ENCODE measurements around the gene LMX1B.

Gene LMX1B

DNA sequence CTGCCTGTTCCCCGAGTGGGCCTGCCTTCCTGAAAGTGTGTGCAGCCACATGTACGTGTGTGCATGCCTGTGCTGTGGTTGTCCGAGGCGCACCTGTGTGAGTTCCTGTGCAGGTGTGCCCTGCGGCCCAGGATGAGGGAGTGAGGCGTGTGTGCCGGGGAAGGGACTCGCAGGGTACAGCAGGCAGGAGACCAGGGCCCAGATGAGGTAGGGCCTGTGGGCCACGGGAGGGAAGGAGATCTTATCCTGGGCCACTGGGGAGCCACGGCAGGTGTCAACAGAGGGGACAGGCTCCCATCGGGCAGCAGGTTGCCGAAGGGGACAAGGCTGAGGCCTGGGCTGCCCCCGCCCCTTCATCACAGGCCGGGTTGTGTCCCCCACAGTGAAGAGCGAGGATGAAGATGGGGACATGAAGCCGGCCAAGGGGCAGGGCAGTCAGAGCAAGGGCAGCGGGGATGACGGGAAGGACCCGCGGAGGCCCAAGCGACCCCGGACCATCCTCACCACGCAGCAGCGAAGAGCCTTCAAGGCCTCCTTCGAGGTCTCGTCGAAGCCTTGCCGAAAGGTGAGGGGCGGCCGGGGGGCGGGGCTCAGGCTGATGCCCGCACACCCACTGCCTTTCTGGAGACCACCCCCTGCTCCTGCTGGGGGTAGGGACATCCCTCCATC lies 79.2 kb downstream of the LMX1B start (continued):
- TF ChIP-seq, protein P1, sequence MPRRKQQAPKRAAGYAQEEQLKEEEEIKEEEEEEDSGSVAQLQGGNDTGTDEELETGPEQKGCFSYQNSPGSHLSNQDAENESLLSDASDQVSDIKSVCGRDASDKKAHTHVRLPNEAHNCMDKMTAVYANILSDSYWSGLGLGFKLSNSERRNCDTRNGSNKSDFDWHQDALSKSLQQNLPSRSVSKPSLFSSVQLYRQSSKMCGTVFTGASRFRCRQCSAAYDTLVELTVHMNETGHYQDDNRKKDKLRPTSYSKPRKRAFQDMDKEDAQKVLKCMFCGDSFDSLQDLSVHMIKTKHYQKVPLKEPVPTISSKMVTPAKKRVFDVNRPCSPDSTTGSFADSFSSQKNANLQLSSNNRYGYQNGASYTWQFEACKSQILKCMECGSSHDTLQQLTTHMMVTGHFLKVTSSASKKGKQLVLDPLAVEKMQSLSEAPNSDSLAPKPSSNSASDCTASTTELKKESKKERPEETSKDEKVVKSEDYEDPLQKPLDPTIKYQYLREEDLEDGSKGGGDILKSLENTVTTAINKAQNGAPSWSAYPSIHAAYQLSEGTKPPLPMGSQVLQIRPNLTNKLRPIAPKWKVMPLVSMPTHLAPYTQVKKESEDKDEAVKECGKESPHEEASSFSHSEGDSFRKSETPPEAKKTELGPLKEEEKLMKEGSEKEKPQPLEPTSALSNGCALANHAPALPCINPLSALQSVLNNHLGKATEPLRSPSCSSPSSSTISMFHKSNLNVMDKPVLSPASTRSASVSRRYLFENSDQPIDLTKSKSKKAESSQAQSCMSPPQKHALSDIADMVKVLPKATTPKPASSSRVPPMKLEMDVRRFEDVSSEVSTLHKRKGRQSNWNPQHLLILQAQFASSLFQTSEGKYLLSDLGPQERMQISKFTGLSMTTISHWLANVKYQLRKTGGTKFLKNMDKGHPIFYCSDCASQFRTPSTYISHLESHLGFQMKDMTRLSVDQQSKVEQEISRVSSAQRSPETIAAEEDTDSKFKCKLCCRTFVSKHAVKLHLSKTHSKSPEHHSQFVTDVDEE (CRISPR knock-in tag; IDR thresholded peaks at IDR 0.05): no peak

DNA sequence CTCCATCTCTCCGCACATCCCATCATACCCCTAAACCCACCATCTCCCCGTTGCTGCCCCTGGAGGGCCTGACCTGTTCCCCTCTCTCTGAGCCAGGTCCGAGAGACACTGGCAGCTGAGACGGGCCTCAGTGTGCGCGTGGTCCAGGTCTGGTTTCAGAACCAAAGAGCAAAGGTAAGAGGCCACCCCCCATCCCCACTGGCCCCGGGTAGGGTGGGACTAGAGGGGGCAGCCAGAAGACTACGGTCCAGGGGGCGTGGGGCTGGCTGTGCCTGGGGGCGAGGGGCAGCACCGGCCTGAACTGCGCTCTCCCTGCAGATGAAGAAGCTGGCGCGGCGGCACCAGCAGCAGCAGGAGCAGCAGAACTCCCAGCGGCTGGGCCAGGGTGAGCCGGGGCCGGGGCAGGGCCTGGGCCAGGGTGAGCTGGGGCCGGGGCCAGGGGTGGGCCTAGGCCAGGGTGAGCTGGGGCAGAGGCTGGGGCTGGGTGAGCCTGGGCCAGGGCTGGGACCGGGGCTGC lies 79.8 kb downstream of the LMX1B start:
- TF ChIP-seq, protein P2, sequence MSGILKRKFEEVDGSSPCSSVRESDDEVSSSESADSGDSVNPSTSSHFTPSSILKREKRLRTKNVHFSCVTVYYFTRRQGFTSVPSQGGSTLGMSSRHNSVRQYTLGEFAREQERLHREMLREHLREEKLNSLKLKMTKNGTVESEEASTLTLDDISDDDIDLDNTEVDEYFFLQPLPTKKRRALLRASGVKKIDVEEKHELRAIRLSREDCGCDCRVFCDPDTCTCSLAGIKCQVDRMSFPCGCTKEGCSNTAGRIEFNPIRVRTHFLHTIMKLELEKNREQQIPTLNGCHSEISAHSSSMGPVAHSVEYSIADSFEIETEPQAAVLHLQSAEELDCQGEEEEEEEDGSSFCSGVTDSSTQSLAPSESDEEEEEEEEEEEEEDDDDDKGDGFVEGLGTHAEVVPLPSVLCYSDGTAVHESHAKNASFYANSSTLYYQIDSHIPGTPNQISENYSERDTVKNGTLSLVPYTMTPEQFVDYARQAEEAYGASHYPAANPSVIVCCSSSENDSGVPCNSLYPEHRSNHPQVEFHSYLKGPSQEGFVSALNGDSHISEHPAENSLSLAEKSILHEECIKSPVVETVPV (CRISPR knock-in tag; IDR thresholded peaks at IDR 0.05): no peak
- TF ChIP-seq CSDC2 (CRISPR knock-in tag; IDR thresholded peaks at IDR 0.05) (no peak), BACH2 (CRISPR knock-in tag; IDR thresholded peaks at IDR 0.05; ENCODE audit: borderline replicate concordance) (no peak), ZFP3 (CRISPR knock-in tag; IDR thresholded peaks at IDR 0.05) (no peak), ZNF70 (CRISPR knock-in tag; IDR thresholded peaks at IDR 0.05) (no peak), OSR1 (CRISPR knock-in tag; IDR thresholded peaks at IDR 0.05) (no peak), ESRRG (CRISPR knock-in tag; IDR thresholded peaks at IDR 0.05) (no peak), ARNTL (CRISPR knock-in tag; IDR thresholded peaks at IDR 0.05; ENCODE audit: borderline replicate concordance, low read depth) (no peak), PPARA (CRISPR knock-in tag; IDR thresholded peaks at IDR 0.05; ENCODE audit: borderline replicate concordance) (no peak), TCF4 (CRISPR knock-in tag; IDR thresholded peaks at IDR 0.05; ENCODE audit: borderline replicate concordance) (no peak), ZNF565 (CRISPR knock-in tag; conservative IDR thresholded peaks at IDR 0.05; ENCODE audit: low read depth) (no peak), ZC3H10 (CRISPR knock-in tag; IDR thresholded peaks at IDR 0.05) (no peak), RARB (CRISPR knock-in tag; IDR thresholded peaks at IDR 0.05) (no peak), SNAI2 (CRISPR knock-in tag; IDR thresholded peaks at IDR 0.05) (no peak)
- TF ChIP-seq, protein P3, sequence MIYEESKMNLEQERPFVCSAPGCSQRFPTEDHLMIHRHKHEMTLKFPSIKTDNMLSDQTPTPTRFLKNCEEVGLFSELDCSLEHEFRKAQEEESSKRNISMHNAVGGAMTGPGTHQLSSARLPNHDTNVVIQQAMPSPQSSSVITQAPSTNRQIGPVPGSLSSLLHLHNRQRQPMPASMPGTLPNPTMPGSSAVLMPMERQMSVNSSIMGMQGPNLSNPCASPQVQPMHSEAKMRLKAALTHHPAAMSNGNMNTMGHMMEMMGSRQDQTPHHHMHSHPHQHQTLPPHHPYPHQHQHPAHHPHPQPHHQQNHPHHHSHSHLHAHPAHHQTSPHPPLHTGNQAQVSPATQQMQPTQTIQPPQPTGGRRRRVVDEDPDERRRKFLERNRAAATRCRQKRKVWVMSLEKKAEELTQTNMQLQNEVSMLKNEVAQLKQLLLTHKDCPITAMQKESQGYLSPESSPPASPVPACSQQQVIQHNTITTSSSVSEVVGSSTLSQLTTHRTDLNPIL (CRISPR knock-in tag; IDR thresholded peaks at IDR 0.05; ENCODE audit: low read depth): no peak
- TF ChIP-seq, protein P4, sequence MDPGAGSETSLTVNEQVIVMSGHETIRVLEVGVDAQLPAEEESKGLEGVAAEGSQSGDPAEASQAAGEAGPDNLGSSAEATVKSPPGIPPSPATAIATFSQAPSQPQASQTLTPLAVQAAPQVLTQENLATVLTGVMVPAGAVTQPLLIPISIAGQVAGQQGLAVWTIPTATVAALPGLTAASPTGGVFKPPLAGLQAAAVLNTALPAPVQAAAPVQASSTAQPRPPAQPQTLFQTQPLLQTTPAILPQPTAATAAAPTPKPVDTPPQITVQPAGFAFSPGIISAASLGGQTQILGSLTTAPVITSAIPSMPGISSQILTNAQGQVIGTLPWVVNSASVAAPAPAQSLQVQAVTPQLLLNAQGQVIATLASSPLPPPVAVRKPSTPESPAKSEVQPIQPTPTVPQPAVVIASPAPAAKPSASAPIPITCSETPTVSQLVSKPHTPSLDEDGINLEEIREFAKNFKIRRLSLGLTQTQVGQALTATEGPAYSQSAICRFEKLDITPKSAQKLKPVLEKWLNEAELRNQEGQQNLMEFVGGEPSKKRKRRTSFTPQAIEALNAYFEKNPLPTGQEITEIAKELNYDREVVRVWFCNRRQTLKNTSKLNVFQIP (CRISPR knock-in tag; IDR thresholded peaks at IDR 0.05; ENCODE audit: borderline replicate concordance, low read depth): no peak
- ATAC-seq: no peak

DNA sequence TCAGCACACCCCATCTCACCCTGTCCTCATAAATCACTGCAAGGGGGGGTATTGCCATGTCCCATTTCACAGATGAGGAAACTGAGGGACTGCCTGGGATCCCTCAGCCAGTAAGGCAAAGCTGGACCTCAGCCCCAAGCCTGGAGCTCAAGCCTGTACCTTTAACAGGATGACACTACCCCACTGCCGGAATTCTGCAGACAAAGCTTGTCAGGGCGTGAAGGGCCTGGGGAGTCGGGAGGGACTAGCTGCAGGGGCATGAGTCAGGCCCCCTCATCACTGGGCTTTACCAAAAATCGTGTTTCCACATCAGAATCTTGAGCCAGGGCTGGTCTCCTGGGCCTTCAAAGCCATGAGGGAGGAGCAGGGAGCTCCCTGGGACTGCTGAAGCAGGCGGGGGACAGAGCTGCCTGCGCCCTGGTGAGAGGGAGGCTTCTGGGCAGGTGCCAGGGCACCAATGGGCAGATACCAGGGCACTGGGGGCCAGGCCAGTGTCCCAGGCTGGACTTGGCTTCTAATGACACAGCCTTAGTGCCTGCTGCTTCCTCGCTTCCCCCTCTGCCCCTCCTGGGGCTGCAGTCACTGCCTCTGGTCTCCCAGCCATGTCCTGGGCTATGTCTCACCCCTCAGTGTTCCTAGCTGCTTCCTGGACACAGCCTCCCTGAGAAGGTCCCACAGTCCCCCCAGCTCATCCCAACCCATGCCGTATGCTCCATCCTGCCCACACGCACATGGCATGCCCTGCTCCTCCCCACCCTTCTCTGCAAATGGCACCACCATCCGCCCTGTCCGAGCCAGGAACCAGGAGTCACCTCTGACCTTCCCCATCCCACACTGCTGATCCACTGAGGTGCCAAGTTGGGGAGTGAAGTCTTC lies 80.7 kb downstream of the LMX1B start:
- ATAC-seq: no peak

More for the DNA sequence above, 80.7 kb downstream of the LMX1B start:
- TF ChIP-seq ZNF565 (CRISPR knock-in tag; conservative IDR thresholded peaks at IDR 0.05; ENCODE audit: low read depth) (no peak), ZFP30 (CRISPR knock-in tag; IDR thresholded peaks at IDR 0.05) (no peak), ZFP3 (CRISPR knock-in tag; IDR thresholded peaks at IDR 0.05) (no peak), TOX (CRISPR knock-in tag; IDR thresholded peaks at IDR 0.05; ENCODE audit: borderline replicate concordance) (no peak), ARNTL (CRISPR knock-in tag; IDR thresholded peaks at IDR 0.05; ENCODE audit: borderline replicate concordance, low read depth) (no peak), ZNF8 (CRISPR knock-in tag; IDR thresholded peaks at IDR 0.05) (no peak)
- TF ChIP-seq, protein P2 (CRISPR knock-in tag; IDR thresholded peaks at IDR 0.05): no peak
- TF ChIP-seq, protein P4 (CRISPR knock-in tag; IDR thresholded peaks at IDR 0.05; ENCODE audit: borderline replicate concordance, low read depth): no peak
- TF ChIP-seq, protein P1 (CRISPR knock-in tag; IDR thresholded peaks at IDR 0.05): no peak
- TF ChIP-seq, protein P3 (CRISPR knock-in tag; IDR thresholded peaks at IDR 0.05; ENCODE audit: low read depth): no peak

Measured in SK-N-SH treated with all-trans-retinoic acid at 6 μM for 48 hours (cell line).